Activated effector memory CD4-positive, alpha-beta T cell treated with anti-CD3 and anti-CD28 coated beads, Interleukin-2, amount 50 U/mL, for 16 hours (primary cell): ENCODE measurements around the gene KIN.
"Not testable (repeated sequence)": the region's sequence is repeated elsewhere in the genome, so short reads cannot be mapped to it uniquely, and the experiment has no call there.

Source experiments
- DNase-seq: peaks from one replicate; pipeline ENCODE4 v3.0.0-alpha.2; 2020

Gene KIN

GRCh38 chr10:7792541-7792940 is 4.7 kb upstream of the KIN start:
- no peak for DNase-seq

- DNase-seq: no peak
These were observed 1.6 kb upstream of the KIN start for GRCh38 chr10:7789390-7789789.

GRCh38 chr10:7788639-7789286 is 970 bp upstream of the KIN start:
- DNase-seq: no peak

GRCh38 chr10:7787150-7787856 is 490 bp downstream of the KIN start:
- no peak for DNase-seq

GRCh38 chr10:7786430-7786829 is 1.4 kb downstream of the KIN start:
- no peak for DNase-seq

- DNase-seq: not testable (repeated sequence)
These were observed 5.6 kb downstream of the KIN start for GRCh38 chr10:7782194-7782593.

- DNase-seq: no peak
These were observed 11.0 kb downstream of the KIN start for GRCh38 chr10:7776777-7777176.

GRCh38 chr10:7773845-7774801 is 13.7 kb downstream of the KIN start:
- DNase-seq: no peak

GRCh38 chr10:7768417-7768816 is 19.4 kb downstream of the KIN start:
- DNase-seq: no peak

- no peak for DNase-seq
These were observed 20.6 kb downstream of the KIN start for GRCh38 chr10:7767209-7767608.

GRCh38 chr10:7766241-7766640 is 21.6 kb downstream of the KIN start:
- DNase-seq: no peak

- no peak for DNase-seq
These were observed 23.9 kb downstream of the KIN start for GRCh38 chr10:7763929-7764328.

GRCh38 chr10:7756360-7756992 is 31.3 kb downstream of the KIN start:
- no peak for DNase-seq

GRCh38 chr10:7755103-7755502 is 32.7 kb downstream of the KIN start:
- no peak for DNase-seq

GRCh38 chr10:7752251-7752650 is 35.5 kb downstream of the KIN start:
- no peak for DNase-seq

- no peak for DNase-seq
These were observed 37.6 kb downstream of the KIN start for GRCh38 chr10:7750222-7750621.

GRCh38 chr10:7748637-7749036 is 39.2 kb downstream of the KIN start:
- not testable (repeated sequence) for DNase-seq

- no peak for DNase-seq
These were observed 43.5 kb downstream of the KIN start for GRCh38 chr10:7744307-7744706.

GRCh38 chr10:7738536-7739407 is 49.0 kb downstream of the KIN start:
- DNase-seq: no peak

GRCh38 chr10:7734821-7735220 is 53.0 kb downstream of the KIN start:
- no peak for DNase-seq

- no peak for DNase-seq
These were observed 64.8 kb downstream of the KIN start for GRCh38 chr10:7722927-7723529.

- no peak for DNase-seq
These were observed 67.3 kb downstream of the KIN start for GRCh38 chr10:7720478-7720877.
